Subcutaneous abdominal adipose tissue (tissue), 5 donors: ENCODE results near the gene GINS1.

ENCODE experiments used
- H3K27ac ChIP-seq: one replicate; pipeline ENCODE4 v1.7.0; 2013; ENCODE audit warnings: low read depth, mild to moderate bottlenecking, inconsistent platforms, low read length, moderate library complexity
- H3K27me3 ChIP-seq, 5 donors: one replicate each; pipeline ENCODE4 v1.7.0; 2013; ENCODE audit warnings: low read length in 5 of 5, inconsistent platforms in 1 of 5; ENCODE audit not compliant: control insufficient read depth in 5 of 5, insufficient read depth in 4 of 5
- H3K36me3 ChIP-seq, 5 donors: one replicate each; pipeline ENCODE4 v1.7.0; 2013; ENCODE audit warnings: low read length in 5 of 5; ENCODE audit not compliant: control insufficient read depth in 5 of 5, insufficient read depth in 5 of 5
- H3K4me1 ChIP-seq, 5 donors: one replicate each; pipeline ENCODE4 v1.7.0; 2013; ENCODE audit warnings: low read length in 5 of 5, mild to moderate bottlenecking in 3 of 5, moderate library complexity in 1 of 5; ENCODE audit not compliant: control insufficient read depth in 5 of 5, insufficient read depth in 5 of 5
- H3K4me3 ChIP-seq, 5 donors: one replicate each; pipeline ENCODE4 v1.7.0; 2013; ENCODE audit warnings: low read length in 5 of 5, low read depth in 1 of 5
- H3K9ac ChIP-seq, 5 donors: one replicate each; pipeline ENCODE4 v1.7.0; 2013; ENCODE audit warnings: low read length in 5 of 5, mild to moderate bottlenecking in 4 of 5, moderate library complexity in 3 of 5
- H3K9me3 ChIP-seq, 5 donors: one replicate each; pipeline ENCODE4 v1.7.0; 2013; ENCODE audit warnings: low read length in 5 of 5; ENCODE audit not compliant: control insufficient read depth in 5 of 5
- donor health status: healthy.
- donor health status: healthy.
- donor health status: healthy.
- donor health status: healthy.
- donor health status: healthy.

Gene GINS1

GRCh38 chr20:25483431-25484132 lies 76.1 kb downstream of the GINS1 start:
- Histone ChIP-seq H3K27me3 (no peaks in the 10 kb centered on the region), H3K9ac (no peak overlapping the region), H3K9me3 (no peaks in the 10 kb centered on the region), H3K4me3 (no peak overlapping the region), H3K4me1 (peaks cover 0 to 19% (median 13%) of the 10 kb centered on the region in 5 donors), H3K36me3 (peaks cover 0 to 47% (median 17%) of the 10 kb centered on the region in 5 donors), H3K27ac (no peak overlapping the region)

GRCh38 chr20:25484224-25484846 lies 76.9 kb downstream of the GINS1 start:
- H3K4me1 ChIP-seq: peaks cover 0 to 19% (median 13%) of the 10 kb centered on the region in 5 donors
- H3K4me3 ChIP-seq: no peak overlapping the region
- no peaks in the 10 kb centered on the region for H3K27me3 ChIP-seq
- H3K9me3 ChIP-seq: no peaks in the 10 kb centered on the region
- peaks cover 0 to 46% (median 18%) of the 10 kb centered on the region in 5 donors for H3K36me3 ChIP-seq
- H3K9ac ChIP-seq: no peak overlapping the region
- no peak overlapping the region for H3K27ac ChIP-seq

- Histone ChIP-seq H3K9me3 (no peaks in the 10 kb centered on the region), H3K36me3 (peaks cover 0 to 47% (median 16%) of the 10 kb centered on the region in 5 donors), H3K27ac (no peak overlapping the region), H3K4me3 (no peak overlapping the region), H3K9ac (peak overlapping the region in 1 of 5 donors; percentile 18), H3K4me1 (peaks cover 0 to 19% (median 13%) of the 10 kb centered on the region in 5 donors), H3K27me3 (no peaks in the 10 kb centered on the region)
These were observed 77.5 kb downstream of the GINS1 start for GRCh38 chr20:25484911-25485511.

DNA sequence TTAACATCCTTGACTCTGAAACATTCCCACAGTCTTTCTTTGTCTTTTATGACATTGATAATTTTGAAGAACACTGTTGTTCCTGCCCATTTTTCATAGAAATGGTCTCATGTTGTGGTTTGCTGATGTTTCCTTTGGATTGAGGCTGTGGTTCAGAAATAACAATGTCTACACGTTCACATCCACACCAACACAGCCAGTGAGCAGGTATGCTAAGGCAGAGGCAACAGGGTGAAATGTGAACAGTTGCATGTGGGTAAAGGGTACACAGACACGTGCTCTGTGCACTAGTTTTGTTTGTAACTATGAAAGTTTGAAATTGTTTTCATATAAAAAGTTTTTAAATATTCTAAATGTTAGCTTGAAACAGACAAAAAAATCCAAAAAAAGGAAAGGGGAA lies 78.4 kb downstream of the GINS1 start:
- Histone ChIP-seq H3K36me3 (peaks cover 0 to 44% (median 16%) of the 10 kb centered on the region in 5 donors), H3K4me3 (no peak overlapping the region), H3K27me3 (no peaks in the 10 kb centered on the region), H3K9me3 (no peaks in the 10 kb centered on the region), H3K9ac (no peak overlapping the region), H3K4me1 (peaks cover 0 to 19% (median 13%) of the 10 kb centered on the region in 5 donors), H3K27ac (no peak overlapping the region)

GRCh38 chr20:25486377-25486776 lies 78.9 kb downstream of the GINS1 start:
- Histone ChIP-seq H3K9me3 (no peaks in the 10 kb centered on the region), H3K27me3 (no peaks in the 10 kb centered on the region), H3K9ac (no peak overlapping the region), H3K4me3 (no peak overlapping the region), H3K4me1 (peaks cover 0 to 19% (median 13%) of the 10 kb centered on the region in 5 donors), H3K36me3 (peaks cover 0 to 44% (median 15%) of the 10 kb centered on the region in 5 donors), H3K27ac (no peak overlapping the region)

GRCh38 chr20:25487306-25487705 lies 79.8 kb downstream of the GINS1 start:
- Histone ChIP-seq H3K4me3 (no peak overlapping the region), H3K27ac (no peak overlapping the region), H3K27me3 (no peaks in the 10 kb centered on the region), H3K36me3 (peaks cover 0 to 38% (median 13%) of the 10 kb centered on the region in 5 donors), H3K9me3 (no peaks in the 10 kb centered on the region), H3K4me1 (peaks cover 0 to 19% (median 13%) of the 10 kb centered on the region in 5 donors), H3K9ac (no peak overlapping the region)

GRCh38 chr20:25487975-25488374 lies 80.5 kb downstream of the GINS1 start:
- Histone ChIP-seq H3K36me3 (peaks cover 0 to 38% (median 13%) of the 10 kb centered on the region in 5 donors), H3K27ac (no peak overlapping the region), H3K4me3 (no peak overlapping the region), H3K4me1 (peaks cover 0 to 19% (median 13%) of the 10 kb centered on the region in 5 donors), H3K9me3 (no peaks in the 10 kb centered on the region), H3K9ac (no peak overlapping the region), H3K27me3 (no peaks in the 10 kb centered on the region)

DNA sequence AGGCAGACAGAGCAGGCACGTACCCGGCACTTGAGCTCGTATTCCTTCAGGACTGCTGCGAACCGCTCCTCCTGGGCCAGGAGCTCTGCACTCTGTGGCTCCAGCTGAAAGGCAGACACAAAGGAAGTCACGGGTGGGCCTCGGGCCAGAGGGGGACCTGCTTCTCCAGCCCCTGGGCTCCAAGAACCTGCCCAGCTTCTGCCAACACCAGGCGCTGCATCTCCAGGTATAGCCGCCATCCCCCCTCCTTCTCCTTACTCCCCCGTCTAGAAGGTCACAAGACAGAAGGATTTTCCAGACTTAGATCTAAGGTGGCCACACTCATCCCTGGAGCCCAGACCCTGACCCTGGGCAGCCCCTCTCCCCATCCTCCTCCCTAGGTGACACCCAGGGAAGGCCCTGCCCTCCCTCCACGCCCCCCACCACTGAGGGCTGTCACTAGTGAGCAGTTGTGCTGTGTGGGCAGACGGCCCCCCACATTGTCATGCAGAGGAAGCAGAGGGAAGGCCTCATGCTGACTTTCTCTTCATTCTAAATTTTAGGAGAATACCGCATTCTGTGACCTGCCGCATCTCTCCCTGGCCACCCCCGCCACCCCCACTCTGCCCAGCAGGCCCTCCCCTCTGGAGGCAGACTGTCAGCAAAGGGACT lies 81.9 kb downstream of the GINS1 start:
- H3K27me3 ChIP-seq: no peaks in the 10 kb centered on the region
- no peak overlapping the region for H3K4me3 ChIP-seq
- H3K4me1 ChIP-seq: peaks cover 0 to 16% (median 10%) of the 10 kb centered on the region in 5 donors
- no peaks in the 10 kb centered on the region for H3K9me3 ChIP-seq
- no peak overlapping the region for H3K27ac ChIP-seq
- H3K36me3 ChIP-seq: peaks cover 0 to 33% (median 11%) of the 10 kb centered on the region in 5 donors
- H3K9ac ChIP-seq: no peak overlapping the region

DNA sequence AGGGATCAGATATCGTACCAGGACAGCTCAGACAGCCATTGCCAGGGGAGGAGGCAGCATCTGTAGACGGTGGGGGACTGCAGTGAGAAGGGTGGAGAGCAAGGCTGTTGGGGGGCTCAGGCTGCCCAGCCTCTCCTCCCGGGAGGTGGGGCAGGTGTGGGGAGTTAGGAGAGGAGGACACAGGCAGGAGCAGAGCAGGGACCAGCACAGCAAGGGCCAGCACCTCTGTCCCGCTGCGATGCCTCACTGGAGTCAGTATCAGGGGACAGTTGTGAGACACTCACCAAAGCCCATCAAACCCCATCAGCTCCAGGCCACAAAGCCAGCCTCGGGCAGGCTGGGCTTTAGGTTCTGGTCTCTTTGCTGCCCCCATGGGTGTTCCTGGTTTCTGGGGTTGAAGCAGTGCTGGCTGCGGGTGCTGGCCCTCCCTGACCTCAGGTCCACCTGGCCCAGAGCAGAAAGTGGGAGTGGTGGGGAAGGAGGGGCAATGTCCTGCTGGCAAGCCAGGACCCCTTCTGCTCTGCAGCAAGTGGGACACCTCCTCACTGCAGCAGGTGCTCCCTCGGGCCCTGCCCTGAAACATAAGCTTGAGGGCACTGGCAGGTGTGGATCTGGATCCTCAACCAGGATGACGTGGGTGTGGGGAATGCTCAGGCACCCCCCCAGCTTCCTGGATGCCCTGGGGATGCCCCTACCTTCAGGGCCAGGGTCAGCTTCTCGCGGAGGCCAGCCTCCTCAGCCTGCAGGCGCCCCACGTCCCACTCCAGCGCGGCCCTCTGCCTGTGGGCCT lies 83.4 kb downstream of the GINS1 start:
- H3K36me3 ChIP-seq: peaks cover 0 to 33% (median 11%) of the 10 kb centered on the region in 5 donors

More for the DNA sequence above, 83.4 kb downstream of the GINS1 start:
- Histone ChIP-seq H3K27ac (no peak overlapping the region), H3K9me3 (no peaks in the 10 kb centered on the region), H3K4me3 (no peak overlapping the region), H3K9ac (no peak overlapping the region), H3K27me3 (no peaks in the 10 kb centered on the region), H3K4me1 (peaks cover 0 to 3% (median under 1%) of the 10 kb centered on the region in 5 donors)
